Spinal cord (tissue), 10 donors: ENCODE results near the gene SEC31A. TPM values are rescaled to one million over a fixed set of nuclear protein-coding genes. Genes with fewer than 3 reads are reported as not detected.
A peak's percentile ranks its signal among the peaks of the same experiment; 100 is the strongest.

Source experiments
- DNase-seq, 6 donors: peaks; one replicate each; pipeline versions ENCODE4 v3.0.0 to v3.0.0-alpha.2; 2013 to 2015; ENCODE audit warnings: low spot score in 6 of 6, low read depth in 4 of 6
- H3K27ac ChIP-seq: one replicate; pipeline ENCODE4 v1.5.1; 2013; ENCODE audit warnings: low read depth, low read length, control low read depth
- H3K27me3 ChIP-seq: one replicate; pipeline ENCODE4 v1.6.1; 2013; ENCODE audit warnings: low read length; ENCODE audit not compliant: control insufficient read depth, insufficient read depth
- H3K36me3 ChIP-seq: one replicate; pipeline ENCODE4 v1.6.1; 2013; ENCODE audit warnings: low read length; ENCODE audit not compliant: control insufficient read depth, insufficient read depth
- H3K4me1 ChIP-seq: one replicate; pipeline ENCODE4 v1.6.1; 2013; ENCODE audit warnings: low read length; ENCODE audit not compliant: control insufficient read depth, insufficient read depth
- H3K4me3 ChIP-seq: one replicate; pipeline ENCODE4 v1.5.1; 2013; ENCODE audit warnings: low read depth, low read length, control low read depth
- H3K9me3 ChIP-seq: one replicate; pipeline ENCODE4 v1.6.1; 2013; ENCODE audit warnings: low read length; ENCODE audit not compliant: control insufficient read depth, insufficient read depth
- WGBS: methylation state at CpG from one replicate; pipeline ENCODE4 v1.1.5; 2013; ENCODE audit warnings: missing lambda C conversion rate; ENCODE audit not compliant: insufficient coverage; 5-methylcytosine and 5-hydroxymethylcytosine counted together
- polyA plus RNA-seq, 2 donors: library from polyadenylated mRNA; unstranded; fragments of 120-200 nt; gene quantifications; one replicate each; pipeline ENCODE4 v1.2.1, GENCODE V29; 2013; ENCODE audit not compliant: insufficient read length in 2 of 2
- total RNA-seq, 2 donors: library from RNA; depleted of rRNA in 1 of 2; stranded (reverse); fragments of 120-200 nt in 1 of 2; fragments of >200 nt in 1 of 2; gene quantifications; one replicate each; pipeline versions ENCODE4 v1.2.3 to v1.2.4, GENCODE V29; 2013 to 2014
- donor health status: healthy.

SEC31A gene
- total and polyA plus RNA-seq, 4 donors: 121 to 177 (median 151) TPM

GRCh38 chr4:82786828-82787227, 104.1 kb downstream of the SEC31A start:
- peak overlapping the region; percentile 0 for H3K27ac ChIP-seq

GRCh38 chr4:82785611-82786400, 105.1 kb downstream of the SEC31A start:
- Histone ChIP-seq H3K27me3 (no peaks in the 10 kb centered on the region), H3K9me3 (no peaks in the 10 kb centered on the region), H3K4me1 (peaks cover 55% of the 10 kb centered on the region), H3K36me3 (peaks cover 6% of the 10 kb centered on the region), H3K4me3 (no peak overlapping the region), H3K27ac (peak overlapping the region; percentile 65)
- peak in 1 of 6 donors; percentile 39 for DNase-seq
- no CpG with 5 or more reads among the region's 5 CpGs for WGBS

More at GRCh38 chr4:82786828-82787227, 104.1 kb downstream of the SEC31A start:
- WGBS: 29% methylated on average over 1 of the region's 4 CpGs
- Histone ChIP-seq H3K4me3 (no peak overlapping the region), H3K4me1 (peaks cover 53% of the 10 kb centered on the region), H3K27me3 (no peaks in the 10 kb centered on the region), H3K36me3 (peaks cover 6% of the 10 kb centered on the region), H3K9me3 (no peaks in the 10 kb centered on the region)
- peak in 1 of 6 donors; percentile 54 for DNase-seq

- H3K9me3 ChIP-seq: no peaks in the 10 kb centered on the region
- peak overlapping the region; percentile 65 for H3K27ac ChIP-seq
- peaks cover under 1% of the 10 kb centered on the region for H3K36me3 ChIP-seq
- peak in 2 of 6 donors; percentile 72 to 87 for DNase-seq
- 0% methylated on average over 1 of the region's 9 CpGs for WGBS
- no peak overlapping the region for H3K4me3 ChIP-seq
- peaks cover 51% of the 10 kb centered on the region for H3K4me1 ChIP-seq
- no peaks in the 10 kb centered on the region for H3K27me3 ChIP-seq
Measured at GRCh38 chr4:82784681-82785610, 106.0 kb downstream of the SEC31A start.

- no peak overlapping the region for H3K27ac ChIP-seq
- H3K4me1 ChIP-seq: peaks cover 36% of the 10 kb centered on the region
- no peak overlapping the region for H3K4me3 ChIP-seq
- no peaks in the 10 kb centered on the region for H3K27me3 ChIP-seq
- WGBS: 80% methylated on average over 1 of the region's 5 CpGs
- peaks cover 9% of the 10 kb centered on the region for H3K36me3 ChIP-seq
- no peak for DNase-seq
- no peaks in the 10 kb centered on the region for H3K9me3 ChIP-seq
Measured at GRCh38 chr4:82782626-82783345, 108.2 kb downstream of the SEC31A start.

GRCh38 chr4:82780752-82781231, 110.2 kb downstream of the SEC31A start:
- Histone ChIP-seq H3K27me3 (no peaks in the 10 kb centered on the region), H3K4me1 (peaks cover 24% of the 10 kb centered on the region), H3K27ac (peak overlapping the region; percentile 68), H3K4me3 (no peak overlapping the region), H3K36me3 (peaks cover 9% of the 10 kb centered on the region), H3K9me3 (no peaks in the 10 kb centered on the region)
- 0% methylated on average over 3 of the region's 10 CpGs for WGBS
- peak in 2 of 6 donors; percentile 85 to 88 for DNase-seq

- H3K9me3 ChIP-seq: no peaks in the 10 kb centered on the region
- H3K4me1 ChIP-seq: peaks cover 28% of the 10 kb centered on the region
- peaks cover 9% of the 10 kb centered on the region for H3K36me3 ChIP-seq
- no peaks in the 10 kb centered on the region for H3K27me3 ChIP-seq
- WGBS: no CpG with 5 or more reads among the region's 1 CpG
- H3K27ac ChIP-seq: peak overlapping the region; percentile 68
- H3K4me3 ChIP-seq: no peak overlapping the region
- no peak for DNase-seq
Measured at GRCh38 chr4:82780170-82780751, 110.7 kb downstream of the SEC31A start.

- no peak for DNase-seq
- peaks cover 32% of the 10 kb centered on the region for H3K4me1 ChIP-seq
Measured at GRCh38 chr4:82779032-82779431, 111.9 kb downstream of the SEC31A start.

GRCh38 chr4:82777857-82778525, 113.0 kb downstream of the SEC31A start:
- H3K27ac ChIP-seq: no peak overlapping the region
- WGBS: 89% methylated on average over 3 of the region's 5 CpGs

More at GRCh38 chr4:82779032-82779431, 111.9 kb downstream of the SEC31A start:
- Histone ChIP-seq H3K27ac (no peak overlapping the region), H3K36me3 (peaks cover 9% of the 10 kb centered on the region), H3K9me3 (no peaks in the 10 kb centered on the region), H3K27me3 (no peaks in the 10 kb centered on the region), H3K4me3 (no peak overlapping the region)
- WGBS: 92% methylated on average over 3 of the region's 11 CpGs

More at GRCh38 chr4:82777857-82778525, 113.0 kb downstream of the SEC31A start:
- Histone ChIP-seq H3K4me1 (peaks cover 37% of the 10 kb centered on the region), H3K4me3 (no peak overlapping the region), H3K36me3 (peaks cover 12% of the 10 kb centered on the region), H3K27me3 (no peaks in the 10 kb centered on the region), H3K9me3 (no peaks in the 10 kb centered on the region)
- DNase-seq: no peak
